Esophagus squamous epithelium (tissue), 5 donors: ENCODE data around the gene HDC. TPM values are rescaled to one million over a fixed set of nuclear protein-coding genes. Genes with fewer than 3 reads are reported as not detected.

Experiments used
- DNase-seq: peaks from one replicate; lab custom pipeline; 2025; lab: John Stamatoyannopoulos, UW
- H3K27ac ChIP-seq, 4 donors: fragments of 200-600 bp; sonication (generic); one replicate each; pipeline ENCODE4 v1.5.1; 2016 to 2019; ENCODE audit warnings: mild to moderate bottlenecking in 1 of 4
- H3K27me3 ChIP-seq, 4 donors: fragments of 200-600 bp; sonication (generic); 1 replicate in 3 of 4; 2 replicates in 1 of 4; pipeline versions ENCODE4 v1.5.1 to v1.6.0; 2017 to 2021; ENCODE audit warnings: antibody characterized with exemption in 1 of 4
- H3K36me3 ChIP-seq, 3 donors: fragments of 200-600 bp; sonication (generic); one replicate each; pipeline ENCODE4 v1.5.1; 2016 to 2019
- H3K4me1 ChIP-seq, 3 donors: fragments of 200-600 bp; sonication (generic); one replicate each; pipeline ENCODE4 v1.5.1; 2017 to 2019
- H3K4me3 ChIP-seq, 4 donors: fragments of 200-600 bp; sonication (generic); 1 replicate in 3 of 4; 2 replicates in 1 of 4; pipeline ENCODE4 v1.5.1; 2016 to 2019; ENCODE audit warnings: mild to moderate bottlenecking in 2 of 4, moderate library complexity in 1 of 4
- H3K9me3 ChIP-seq, 3 donors: fragments of 200-600 bp; sonication (generic); one replicate each; pipeline ENCODE4 v1.5.1; 2016 to 2019
- CTCF ChIP-seq, 6 experiments: fragments of 450-650 bp in 4 of 6; fragments of 200-600 bp in 2 of 6; sonication (generic) in 2 of 6; IDR thresholded peaks; one replicate each; pipeline ENCODE4 v1.5.1; 2016 to 2019; ENCODE audit warnings: antibody characterized with exemption in 6 of 6, mild to moderate bottlenecking in 4 of 6, moderate library complexity in 4 of 6
- POLR2A ChIP-seq, 4 donors: fragments of 450-650 bp; IDR thresholded peaks; one replicate each; pipeline ENCODE4 v1.6.1; 2017; ENCODE audit warnings: antibody characterized with exemption in 4 of 4, mild to moderate bottlenecking in 4 of 4, moderate library complexity in 3 of 4
- WGBS, 2 donors: methylation state at CpG; one replicate each; pipeline ENCODE4 v1.1.5; 2018; 5-methylcytosine and 5-hydroxymethylcytosine counted together
- intact Hi-C: fragments of 100-400 bp; cut with DNase I; formaldehyde crosslinking; loops from one replicate; pipeline ENCODE4 v1.15.0; 2022
- total RNA-seq, 4 donors: library from RNA; depleted of rRNA; stranded (reverse); fragments of >200 nt; gene quantifications; one replicate each; pipeline ENCODE4 v1.1.0, GENCODE V29; 2016
- donor health status: DM: yes; HTN: yes; CAD: no.

The HDC gene
- 1 to 10 TPM in 1 of 4 donors, under 1 TPM in 1, not detected in 2; 0.26 to 4.4 TPM for total RNA-seq

DNA sequence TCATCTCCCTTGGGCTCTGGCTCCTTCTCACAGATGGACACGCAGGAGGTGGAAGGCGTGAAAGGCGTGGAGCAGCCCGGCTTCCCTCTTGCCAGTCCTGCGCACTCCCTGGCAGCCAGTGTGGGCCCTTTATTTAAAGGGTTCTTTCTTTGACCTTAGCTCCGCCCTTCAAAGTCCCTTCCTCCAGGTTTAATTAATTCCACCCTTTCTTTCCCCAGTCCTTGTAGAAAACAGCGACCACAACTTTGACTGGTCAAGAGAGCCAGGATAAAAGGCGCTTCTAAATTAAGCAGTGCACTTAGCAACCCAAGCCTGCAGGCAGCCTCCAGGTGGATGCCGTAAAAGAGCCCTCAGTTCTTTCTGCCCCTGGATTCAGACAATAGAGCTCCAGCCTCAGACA is at the start of gene HDC:
HDC (minus strand) TSS at position 107 of the 400 bp plus-strand sequence; CDS start at position 4, 103 bp downstream.
- 78 to 90% methylated on average over 6 to 8 of the region's 9 CpGs for WGBS, 2 donors
- no peak for DNase-seq
- no peaks in the 10 kb centered on the region for H3K9me3 ChIP-seq
- peaks cover 0 to 9% (median 0%) of the 10 kb centered on the region in 4 donors for H3K27me3 ChIP-seq
- intact Hi-C loops = no loop called here
- no peak for TF ChIP-seq CTCF (IDR thresholded peaks at IDR 0.05)
- no peak for TF ChIP-seq POLR2A (IDR thresholded peaks at IDR 0.05)
- no peaks in the 10 kb centered on the region for H3K4me1 ChIP-seq
- H3K36me3 ChIP-seq = no peaks in the 10 kb centered on the region
- H3K4me3 ChIP-seq = no peak within 1 kb of the TSS
- H3K27ac ChIP-seq = no peak within 1 kb of the TSS

DNA sequence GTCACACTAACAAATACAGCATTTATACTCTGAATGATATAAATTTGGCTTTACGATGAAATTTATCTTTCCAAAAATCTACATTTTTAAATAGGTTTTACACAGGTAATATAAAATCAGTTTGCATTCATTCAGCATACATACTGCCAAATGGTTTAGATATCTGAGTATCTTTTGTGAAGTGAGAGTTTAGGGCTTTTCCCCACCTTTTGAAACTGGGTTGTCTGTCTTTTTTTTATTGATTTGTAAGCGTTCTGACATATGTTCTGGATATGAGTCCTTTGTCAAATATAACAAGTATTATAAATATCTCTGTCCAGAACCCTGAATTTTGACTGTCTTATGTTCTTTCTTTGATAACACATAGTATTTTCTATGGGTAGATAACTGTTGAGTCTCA is 47.1 kb upstream of the HDC start:
- H3K9me3 ChIP-seq = peaks cover 0 to 5% (median 0%) of the 10 kb centered on the region in 3 donors
- H3K27me3 ChIP-seq = no peaks in the 10 kb centered on the region
- no peak for DNase-seq
- TF ChIP-seq POLR2A (IDR thresholded peaks at IDR 0.05) (no peak), CTCF (IDR thresholded peaks at IDR 0.05) (no peak)
- H3K27ac ChIP-seq = no peak overlapping the region
- peaks cover 0 to 11% (median 0%) of the 10 kb centered on the region in 3 donors for H3K4me1 ChIP-seq
- H3K36me3 ChIP-seq = peaks cover 0 to 10% (median 0%) of the 10 kb centered on the region in 3 donors
- intact Hi-C loops = no loop called here
- no peak overlapping the region for H3K4me3 ChIP-seq
- 76 to 81% methylated on average over 2 of the region's 2 CpGs for WGBS, 2 donors

DNA sequence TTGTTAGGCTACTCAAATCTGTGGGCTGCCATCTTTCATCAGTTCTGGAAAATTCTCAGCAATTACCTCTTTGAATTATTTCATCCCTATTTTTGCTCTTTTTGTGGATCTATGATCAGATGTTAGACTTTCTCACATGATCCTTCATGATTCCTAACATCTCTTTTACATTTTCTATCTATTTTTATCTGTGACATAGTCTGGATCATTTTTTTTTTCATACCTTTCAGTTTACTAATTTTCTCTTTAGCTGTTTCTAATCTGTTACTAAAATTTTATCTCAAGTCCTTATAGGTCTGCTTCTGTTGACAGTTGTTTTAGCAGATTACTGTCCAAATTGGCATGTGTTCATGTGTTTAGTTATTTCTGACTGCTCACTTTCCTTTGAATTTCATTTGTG is 42.3 kb upstream of the HDC start:
- H3K27ac ChIP-seq = no peak overlapping the region
- H3K4me1 ChIP-seq = no peaks in the 10 kb centered on the region
- H3K9me3 ChIP-seq = peaks cover 0 to 5% (median 0%) of the 10 kb centered on the region in 3 donors
- no peaks in the 10 kb centered on the region for H3K27me3 ChIP-seq
- TF ChIP-seq POLR2A (IDR thresholded peaks at IDR 0.05) = no peak
- TF ChIP-seq CTCF (IDR thresholded peaks at IDR 0.05) = no peak
- no peak overlapping the region for H3K4me3 ChIP-seq
- H3K36me3 ChIP-seq = peaks cover 0 to 35% (median 0%) of the 10 kb centered on the region in 3 donors
- intact Hi-C loops = no loop called here
- no peak for DNase-seq

GRCh38 chr15:50304836-50305235 is 39.3 kb upstream of the HDC start:
- intact Hi-C loops = no loop called here
- no peak overlapping the region for H3K27ac ChIP-seq
- WGBS, 2 donors = 89 to 91% methylated on average over 1 of the region's 1 CpG
- H3K27me3 ChIP-seq = no peaks in the 10 kb centered on the region
- DNase-seq = no peak
- H3K4me3 ChIP-seq = no peak overlapping the region
- TF ChIP-seq CTCF (IDR thresholded peaks at IDR 0.05) (no peak), POLR2A (IDR thresholded peaks at IDR 0.05) (no peak)
- no peaks in the 10 kb centered on the region for H3K4me1 ChIP-seq
- H3K9me3 ChIP-seq = peaks cover 0 to 5% (median 0%) of the 10 kb centered on the region in 3 donors
- peaks cover 0 to 62% (median 0%) of the 10 kb centered on the region in 3 donors for H3K36me3 ChIP-seq

GRCh38 chr15:50302581-50302980 is 37.1 kb upstream of the HDC start:
- Histone ChIP-seq H3K27ac (no peak overlapping the region), H3K4me3 (no peak overlapping the region), H3K27me3 (no peaks in the 10 kb centered on the region), H3K4me1 (no peaks in the 10 kb centered on the region), H3K9me3 (no peaks in the 10 kb centered on the region), H3K36me3 (peaks cover 0 to 75% (median 0%) of the 10 kb centered on the region in 3 donors)
- DNase-seq = no peak
- no peak for TF ChIP-seq CTCF (IDR thresholded peaks at IDR 0.05)
- no peak for TF ChIP-seq POLR2A (IDR thresholded peaks at IDR 0.05)
- WGBS, 2 donors = 87 to 100% methylated on average over 1 of the region's 1 CpG
- intact Hi-C loops = no loop called here
